HEK293 (cell line): Measurements from ENCODE around the gene CEP41.

Experiments
- CTCF ChIP-seq: fragments of 450-650 bp; formaldehyde crosslinking; IDR thresholded peaks from 2 replicates; pipeline ENCODE4 v1.5.1; 2016; ENCODE audit warnings: missing biosample characterization, missing genetic modification characterization
- FEZF1 ChIP-seq: fragments of 450-650 bp; formaldehyde crosslinking; IDR thresholded peaks from 2 replicates; pipeline ENCODE4 v1.5.1; 2016; ENCODE audit warnings: missing biosample characterization, missing genetic modification characterization
- ZBTB11 ChIP-seq: fragments of 450-650 bp; formaldehyde crosslinking; conservative IDR thresholded peaks from 2 replicates; pipeline ENCODE4 v1.5.1; 2016; ENCODE audit warnings: low read depth, missing biosample characterization, missing genetic modification characterization
- ZNF169 ChIP-seq: fragments of 450-650 bp; formaldehyde crosslinking; IDR thresholded peaks from 2 replicates; pipeline ENCODE4 v1.5.1; 2016; ENCODE audit warnings: missing biosample characterization, missing genetic modification characterization
- ZNF202 ChIP-seq: fragments of 450-650 bp; formaldehyde crosslinking; IDR thresholded peaks from 2 replicates; pipeline ENCODE4 v1.5.1; 2016; ENCODE audit warnings: missing biosample characterization, missing genetic modification characterization, borderline replicate concordance
- ZNF549 ChIP-seq: fragments of 450-650 bp; IDR thresholded peaks from 2 replicates; pipeline ENCODE4 v1.5.1; 2018; ENCODE audit warnings: missing biosample characterization, missing genetic modification characterization, mild to moderate bottlenecking, inconsistent platforms, moderate library complexity
- ZNF768 ChIP-seq: fragments of 450-650 bp; formaldehyde crosslinking; IDR thresholded peaks from 2 replicates; pipeline ENCODE4 v1.5.1; 2018; ENCODE audit warnings: missing biosample characterization, mild to moderate bottlenecking, missing genetic modification characterization

- TF ChIP-seq CTCF (tag by site-specific recombination), result no peak
- TF ChIP-seq ZNF768 (tag by site-specific recombination), result no peak
- no peak for TF ChIP-seq ZNF549 (tag by site-specific recombination)
- no peak for TF ChIP-seq ZNF169
- no peak for TF ChIP-seq FEZF1 (tag by site-specific recombination)
- TF ChIP-seq ZNF202 (tag by site-specific recombination), result no peak
- no peak for TF ChIP-seq ZBTB11
These were observed 27.6 kb downstream of the CEP41 start for GRCh38 chr7:130413201-130413600.
